NB4 (cell line): ENCODE data around the gene CCDC54.
A peak's percentile ranks its signal among the peaks of the same experiment; 100 is the strongest.

Source experiments
- DNase-seq: peaks from one replicate; pipeline ENCODE4 v3.0.0; 2010; ENCODE audit warnings: low read depth
- H3K4me3 ChIP-seq: one replicate; pipeline ENCODE4 v1.5.1; 2011; ENCODE audit warnings: mild to moderate bottlenecking, low read depth, low read length, moderate library complexity
- MYC ChIP-seq: IDR thresholded peaks from 2 replicates; pipeline ENCODE4 v1.6.1; 2011; ENCODE audit warnings: low read depth, low read length
- POLR2A ChIP-seq: IDR thresholded peaks from 2 replicates; pipeline ENCODE4 v1.6.1; 2011; ENCODE audit warnings: mild to moderate bottlenecking; ENCODE audit not compliant: insufficient read length; ENCODE audit errors: extremely low read depth
- TF ChIP-seq, protein P1 (sequence below): IDR thresholded peaks from 2 replicates; pipeline ENCODE4 v1.6.1; 2011; ENCODE audit warnings: low read depth, low read length
- TF ChIP-seq, protein P2 (sequence below): IDR thresholded peaks from one replicate; pipeline ENCODE4 v1.5.1; 2012; ENCODE audit warnings: low read depth, low read length

CCDC54 gene

DNA sequence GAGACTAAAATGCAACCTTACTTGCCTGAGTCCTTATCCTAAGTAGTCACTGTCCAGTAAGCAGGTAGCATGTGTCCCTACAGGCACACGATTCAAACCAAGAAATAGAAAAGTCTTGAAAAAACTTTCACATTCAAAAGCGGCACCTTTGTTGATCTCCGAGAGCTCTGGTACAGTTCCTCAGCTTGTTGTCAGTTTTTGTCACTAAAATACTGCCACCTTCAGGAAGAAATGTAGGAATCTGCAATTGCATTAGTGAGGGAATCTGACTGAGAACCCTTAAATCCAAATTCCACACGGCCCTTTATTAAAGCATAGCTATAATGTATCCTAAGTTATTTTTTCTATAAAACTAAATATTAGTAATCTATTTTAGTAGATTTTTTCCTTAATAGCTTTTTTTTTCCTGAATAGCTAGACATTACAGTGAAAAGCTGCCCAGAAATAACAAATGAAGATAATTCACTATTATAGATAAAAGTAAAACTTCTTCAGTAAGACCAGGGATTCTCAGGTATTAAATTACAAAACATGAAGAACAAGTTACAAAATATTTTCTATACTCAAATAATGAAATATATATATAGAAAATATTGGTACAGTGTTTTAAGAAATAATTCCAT is 44.0 kb downstream of the CCDC54 start:
- H3K4me3 ChIP-seq, result peak overlapping the region; percentile 35
- peak; percentile 71 for DNase-seq
- TF ChIP-seq, protein P1, sequence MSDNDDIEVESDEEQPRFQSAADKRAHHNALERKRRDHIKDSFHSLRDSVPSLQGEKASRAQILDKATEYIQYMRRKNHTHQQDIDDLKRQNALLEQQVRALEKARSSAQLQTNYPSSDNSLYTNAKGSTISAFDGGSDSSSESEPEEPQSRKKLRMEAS, result no peak; the same call in 1 of the 2 replicates
- no peak for TF ChIP-seq MYC
- TF ChIP-seq, protein P2, sequence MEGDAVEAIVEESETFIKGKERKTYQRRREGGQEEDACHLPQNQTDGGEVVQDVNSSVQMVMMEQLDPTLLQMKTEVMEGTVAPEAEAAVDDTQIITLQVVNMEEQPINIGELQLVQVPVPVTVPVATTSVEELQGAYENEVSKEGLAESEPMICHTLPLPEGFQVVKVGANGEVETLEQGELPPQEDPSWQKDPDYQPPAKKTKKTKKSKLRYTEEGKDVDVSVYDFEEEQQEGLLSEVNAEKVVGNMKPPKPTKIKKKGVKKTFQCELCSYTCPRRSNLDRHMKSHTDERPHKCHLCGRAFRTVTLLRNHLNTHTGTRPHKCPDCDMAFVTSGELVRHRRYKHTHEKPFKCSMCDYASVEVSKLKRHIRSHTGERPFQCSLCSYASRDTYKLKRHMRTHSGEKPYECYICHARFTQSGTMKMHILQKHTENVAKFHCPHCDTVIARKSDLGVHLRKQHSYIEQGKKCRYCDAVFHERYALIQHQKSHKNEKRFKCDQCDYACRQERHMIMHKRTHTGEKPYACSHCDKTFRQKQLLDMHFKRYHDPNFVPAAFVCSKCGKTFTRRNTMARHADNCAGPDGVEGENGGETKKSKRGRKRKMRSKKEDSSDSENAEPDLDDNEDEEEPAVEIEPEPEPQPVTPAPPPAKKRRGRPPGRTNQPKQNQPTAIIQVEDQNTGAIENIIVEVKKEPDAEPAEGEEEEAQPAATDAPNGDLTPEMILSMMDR, result peak; percentile 50
- TF ChIP-seq POLR2A, result no peak

DNA sequence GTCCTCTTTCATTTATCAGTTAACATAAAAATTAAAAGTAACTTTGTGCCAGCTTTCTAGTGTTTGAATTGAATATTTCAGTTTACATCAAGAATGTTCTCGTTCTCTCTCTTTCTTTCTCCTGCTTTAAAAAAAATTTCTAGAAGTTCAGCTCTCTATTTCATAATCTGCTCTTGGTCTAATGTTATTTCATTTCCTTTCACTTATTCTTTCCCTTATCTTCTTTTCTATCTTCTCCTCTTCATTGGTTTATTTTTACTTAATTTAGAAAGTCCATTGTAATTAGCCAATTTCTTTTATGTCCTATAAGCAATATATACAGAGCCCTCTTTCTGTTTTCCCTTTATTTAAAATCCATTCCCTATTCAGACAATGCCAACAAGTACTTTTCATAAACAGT is 44.6 kb downstream of the CCDC54 start:
- TF ChIP-seq, protein P2, result no peak
- no peak overlapping the region for H3K4me3 ChIP-seq
- DNase-seq, result no peak

DNA sequence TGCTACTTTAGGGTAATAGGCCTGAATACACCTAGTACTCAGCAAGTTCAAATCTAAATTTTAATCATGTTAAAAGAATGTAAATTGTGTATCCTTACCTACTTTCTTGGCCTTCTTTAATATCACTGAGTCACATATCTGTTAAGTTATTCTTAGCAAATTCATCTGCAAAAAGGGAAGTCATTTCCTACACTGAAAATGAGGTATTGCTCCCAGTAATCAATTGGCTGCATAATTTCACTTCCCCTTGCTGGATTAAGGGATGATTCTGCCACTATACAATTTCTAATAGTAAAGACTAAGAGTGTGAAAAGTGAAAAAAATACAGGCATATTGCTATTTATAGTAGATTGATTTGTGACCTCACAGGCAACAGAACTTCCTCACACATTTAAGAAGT is 47.8 kb downstream of the CCDC54 start:
- no peak overlapping the region for H3K4me3 ChIP-seq
- peak; percentile 45 for DNase-seq
- TF ChIP-seq, protein P1, result no peak
- TF ChIP-seq POLR2A (no peak), MYC (no peak)
- TF ChIP-seq, protein P2, result no peak

DNA sequence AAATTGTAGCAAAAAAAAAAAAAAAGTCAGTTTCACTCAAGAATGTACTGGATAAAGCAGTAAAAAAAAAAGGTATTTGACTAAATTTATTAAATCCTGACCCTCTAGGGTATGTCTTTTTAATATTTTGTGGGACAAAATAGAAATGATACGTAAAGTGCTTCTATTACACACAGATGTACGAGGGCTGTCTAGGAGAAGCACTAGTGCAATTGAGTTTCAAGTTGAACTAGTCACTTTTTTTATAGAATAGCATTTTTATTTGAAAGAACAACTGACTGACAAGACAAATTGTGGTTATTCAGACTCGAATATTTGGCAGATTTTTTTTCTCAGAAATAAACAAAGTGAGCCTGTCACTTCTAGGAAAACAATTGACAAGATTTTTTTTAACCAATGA is 49.0 kb downstream of the CCDC54 start:
- TF ChIP-seq, protein P1, result no peak
- TF ChIP-seq, protein P2, result no peak
- no peak for TF ChIP-seq MYC
- TF ChIP-seq POLR2A, result no peak

More for the DNA sequence above, 49.0 kb downstream of the CCDC54 start:
- no peak overlapping the region for H3K4me3 ChIP-seq
- DNase-seq, result no peak
